HepG2 (cell line): ENCODE measurements around the gene PARN. TPM values are rescaled to one million over a fixed set of nuclear protein-coding genes. Genes with fewer than 3 reads are reported as not detected.

Experiments used
- ATAC-seq: fragments of 200-7000 bp; cut with Tn5 transposase; 3 replicates; pipeline ENCODE4 v1.9.1; 2020; ENCODE audit warnings: mild to moderate bottlenecking, moderate library complexity
- BruUV-seq: library from RNA; stranded (reverse); fragments of 400-500 nt; replicated peaks from 2 replicates; lab custom pipeline; 2021; lab: Mats Ljungman, UMichigan
- CTCF ChIA-PET: fragments of 300-600 bp; formaldehyde crosslinking; extraction: SDS; loops from one replicate; lab custom pipeline; 2021; ENCODE audit warnings: low total read pairs, inconsistent platforms, low intra/inter-chr PET ratio; lab: Yijun Ruan, JAX
- POLR2A ChIA-PET: fragments of 350-600 bp; sonication (Branson Sonifier 250); formaldehyde crosslinking; loops from one replicate; lab custom pipeline; 2020; ENCODE audit warnings: antibody characterized with exemption, inconsistent platforms; lab: Yijun Ruan, JAX
- DNase-seq: peaks from one replicate; pipeline ENCODE4 v3.0.0-alpha.2; 2015; ENCODE audit warnings: low spot score
- FAIRE-seq: peaks from 3 replicates; lab custom pipeline; 2011; peaks lifted over from hg19 to GRCh38; lab: Jason Lieb, UNC
- H2AFZ ChIP-seq: one replicate; pipeline ENCODE4 v1.6.1; 2011; ENCODE audit warnings: low read length, inconsistent platforms
- H3K27ac ChIP-seq: fragments of 300-600 bp; 3 replicates; pipeline ENCODE4 v1.8.0; 2011; ENCODE audit warnings: mixed run types, mild to moderate bottlenecking, mixed read lengths, low read length, inconsistent platforms; ENCODE audit not compliant: insufficient read depth; ENCODE audit errors: extremely low read length
- H3K27me3 ChIP-seq, 2 experiments: fragments of 200-600 bp in 1 of 2; 2 replicates in 1 of 2; 3 replicates in 1 of 2; pipeline versions ENCODE4 v1.6.0 to v1.8.0; 2011; ENCODE audit warnings: low read length in 2 of 2, mild to moderate bottlenecking in 2 of 2, moderate library complexity in 2 of 2, inconsistent platforms in 1 of 2; ENCODE audit not compliant: insufficient read depth in 2 of 2, control insufficient read depth in 1 of 2
- H3K36me3 ChIP-seq, 2 experiments: fragments of 200-600 bp in 1 of 2; replicated peaks in 1 of 2; 2 replicates in 1 of 2; 3 replicates in 1 of 2; pipeline versions ENCODE4 v1.5.1 to v1.8.0; 2011; ENCODE audit warnings: low read length in 2 of 2, inconsistent platforms in 1 of 2; ENCODE audit not compliant: insufficient read depth in 2 of 2, control insufficient read depth in 1 of 2
- H3K4me1 ChIP-seq: 2 replicates; pipeline ENCODE4 v1.5.1; 2012; ENCODE audit warnings: low read length, inconsistent platforms; ENCODE audit not compliant: insufficient read depth
- H3K4me2 ChIP-seq: 2 replicates; pipeline ENCODE4 v1.6.0; 2011; ENCODE audit warnings: low read depth, low read length, inconsistent platforms
- H3K4me3 ChIP-seq, 3 experiments: fragments of 200-600 bp in 1 of 3; sonication (generic), shearing (Covaris generic) in 1 of 3; replicated peaks in 1 of 3; 2 replicates each; pipeline ENCODE4 v1.5.1; 2011 to 2016; ENCODE audit warnings: low read length in 3 of 3, inconsistent platforms in 2 of 3, low read depth in 2 of 3, mild to moderate bottlenecking in 2 of 3, control low read depth in 1 of 3, mixed read lengths in 1 of 3; ENCODE audit not compliant: insufficient read depth in 1 of 3
- H3K79me2 ChIP-seq: one replicate; pipeline ENCODE4 v1.6.1; 2011; ENCODE audit warnings: low read length, inconsistent platforms; ENCODE audit not compliant: insufficient read depth
- H3K9ac ChIP-seq: 2 replicates; pipeline ENCODE4 v1.6.0; 2011; ENCODE audit warnings: mild to moderate bottlenecking, low read depth, low read length, inconsistent platforms; ENCODE audit not compliant: insufficient read depth
- H3K9me3 ChIP-seq: 2 replicates; pipeline ENCODE4 v1.5.1; 2012; ENCODE audit warnings: mild to moderate bottlenecking, low read length
- H4K20me1 ChIP-seq: 2 replicates; pipeline ENCODE4 v1.6.0; 2011; ENCODE audit warnings: inconsistent platforms, mild to moderate bottlenecking, low read length, moderate library complexity; ENCODE audit not compliant: insufficient read depth
- CERS6 ChIP-seq: sonication (generic); formaldehyde crosslinking; IDR thresholded peaks from 2 replicates; pipeline ENCODE4 v1.5.0; 2020; ENCODE audit warnings: missing genetic modification reagents
- DZIP1 ChIP-seq: sonication (generic); formaldehyde crosslinking; IDR thresholded peaks from 2 replicates; pipeline ENCODE4 v1.5.0; 2020; ENCODE audit warnings: mild to moderate bottlenecking, missing genetic modification reagents
- ELF4 ChIP-seq: sonication (generic); formaldehyde crosslinking; IDR thresholded peaks from 2 replicates; pipeline ENCODE4 v1.5.0; 2020; ENCODE audit warnings: missing genetic modification reagents, mild to moderate bottlenecking, moderate library complexity, borderline replicate concordance
- FOSL1 ChIP-seq: sonication (generic); formaldehyde crosslinking; IDR thresholded peaks from 2 replicates; pipeline ENCODE4 v1.9.0; 2021; ENCODE audit warnings: missing genetic modification reagents, borderline replicate concordance
- KAT8 ChIP-seq: IDR thresholded peaks from 2 replicates; pipeline ENCODE4 v1.6.1; 2016; ENCODE audit warnings: missing genetic modification reagents, missing compliant biosample characterization
- SKI ChIP-seq: fragments of 450-650 bp; IDR thresholded peaks from one replicate; pipeline ENCODE4 v1.6.1; 2018; ENCODE audit warnings: mild to moderate bottlenecking; ENCODE audit not compliant: partially characterized antibody
- SP1 ChIP-seq, 2 experiments: fragments of 450-650 bp in 1 of 2; sonication (generic) in 1 of 2; formaldehyde crosslinking in 1 of 2; IDR thresholded peaks; 2 replicates each; pipeline versions ENCODE4 v1.4.0 to v1.6.1; 2016 to 2020; ENCODE audit warnings: missing genetic modification reagents in 1 of 2
- SP5 ChIP-seq: IDR thresholded peaks from 2 replicates; pipeline ENCODE4 v1.6.1; 2016; ENCODE audit warnings: low read depth, borderline replicate concordance
- SRSF4 ChIP-seq: fragments of 200-400 bp; formaldehyde crosslinking; IDR thresholded peaks from one replicate; pipeline ENCODE4 v1.6.1; 2018; ENCODE audit warnings: mild to moderate bottlenecking, low read depth, low read length, moderate library complexity; ENCODE audit not compliant: poor library complexity, severe bottlenecking
- TEAD2 ChIP-seq: sonication (generic); formaldehyde crosslinking; IDR thresholded peaks from 2 replicates; pipeline ENCODE4 v1.9.0; 2021; ENCODE audit warnings: missing genetic modification reagents
- THYN1 ChIP-seq: sonication (generic); formaldehyde crosslinking; IDR thresholded peaks from 2 replicates; pipeline ENCODE4 v1.8.1; 2023; ENCODE audit warnings: low read depth, mild to moderate bottlenecking, moderate library complexity, missing genetic modification reagents, borderline replicate concordance
- ZNF644 ChIP-seq: IDR thresholded peaks from 2 replicates; pipeline ENCODE4 v1.6.1; 2016; ENCODE audit warnings: low read depth
- ZNF790 ChIP-seq: sonication (generic); formaldehyde crosslinking; IDR thresholded peaks from 2 replicates; pipeline ENCODE4 v1.8.0; 2022; ENCODE audit warnings: missing genetic modification reagents, mild to moderate bottlenecking, borderline replicate concordance
- WGBS: methylation state at CpG from one replicate; pipeline ENCODE4 v1.1.6; 2017; ENCODE audit warnings: low lambda C conversion rate; 5-methylcytosine and 5-hydroxymethylcytosine counted together
- in situ Hi-C: cut with HindIII; loops from 2 replicates; pipeline ENCODE4 v1.10.0; 2017; ENCODE audit warnings: low pct_unique_long_range_greater_than_20kb; ENCODE audit not compliant: extremely low pct_ligation_motif_present
- intact Hi-C: fragments of 100-400 bp; cut with micrococcal nuclease; formaldehyde crosslinking; loops from one replicate; pipeline ENCODE4 v1.10.0; 2022; ENCODE audit not compliant: unreplicated experiment
- polyA plus RNA-seq, 8 experiments: library from polyadenylated mRNA; depleted of rRNA in 3 of 8; stranded (reverse) in 7 of 8; unstranded in 1 of 8; fragments of >200 nt; fragmentation: Illumina TruSeq in 4 of 8; extraction: Trizol in 4 of 8; gene quantifications; 2 replicates each; pipeline versions ENCODE4 v1.2.1 to v1.2.3, GENCODE V29; 2011 to 2016; ENCODE audit warnings: low read depth in 4 of 8, missing spikeins in 1 of 8, mixed read lengths in 1 of 8; ENCODE audit not compliant: insufficient read depth in 1 of 8
- total RNA-seq, 5 experiments: library from RNA; depleted of rRNA; stranded (reverse); fragments of >200 nt; fragmentation: Illumina TruSeq; extraction: Trizol; gene quantifications; 2 replicates each; pipeline ENCODE4 v1.2.3, GENCODE V29; 2016; ENCODE audit warnings: low read depth in 1 of 5
- TF ChIP-seq, protein P1 (sequence below): IDR thresholded peaks from 2 replicates; pipeline ENCODE4 v1.6.1; 2012; ENCODE audit warnings: low read length, improper control_type of control experiment
- TF ChIP-seq, protein P2 (sequence below): IDR thresholded peaks from 2 replicates; pipeline ENCODE4 v1.6.1; 2016; ENCODE audit warnings: low read depth, control low read depth

Gene PARN
- total and polyA plus RNA-seq, 2 of the 13 experiments (the other 11 are each of a cell fraction or from before 2014, with no cell fraction given): 13.3 to 47.6 TPM

DNA sequence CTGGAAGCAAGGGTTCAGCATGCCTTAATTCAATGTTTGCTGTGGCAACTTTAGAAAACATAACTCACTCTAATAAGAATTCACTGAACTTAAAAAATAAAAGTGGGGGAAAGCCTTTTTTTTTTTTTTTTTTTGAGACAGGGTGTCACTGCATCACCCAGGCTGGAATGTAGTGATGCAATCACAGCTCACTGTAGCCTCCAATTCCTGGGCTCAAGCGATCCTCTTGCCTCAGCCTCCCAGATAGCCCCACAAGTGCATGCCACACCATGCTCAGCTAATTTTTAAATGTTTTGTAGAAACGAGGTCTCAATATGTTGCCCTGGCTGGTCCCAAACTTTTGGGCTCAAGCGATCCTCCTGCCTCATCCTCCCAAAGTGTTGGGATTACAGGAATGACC lies 243.9 kb downstream of the PARN start:
- Histone ChIP-seq H2AFZ (no peak overlapping the region), H4K20me1 (no peaks in the 10 kb centered on the region), H3K4me3 (no peak overlapping the region), H3K9me3 (no peaks in the 10 kb centered on the region), H3K9ac (no peak overlapping the region), H3K27ac (peak overlapping the region; percentile 50), H3K36me3 (no peaks in the 10 kb centered on the region), H3K79me2 (no peaks in the 10 kb centered on the region), H3K27me3 (no peaks in the 10 kb centered on the region), H3K4me1 (peaks cover 44% of the 10 kb centered on the region), H3K4me2 (no peak overlapping the region)
- no peak for DNase-seq
- 64% methylated on average over 3 of the region's 3 CpGs for WGBS
- in situ Hi-C loops: no loop called here
- ATAC-seq: no peak
- no peak for FAIRE-seq
- BruUV-seq: no TSS peak
- CTCF ChIA-PET: no interaction called here
- POLR2A ChIA-PET: interaction anchor here (0.9 to 1.3 kb wide), 2 partner anchors 12 to 20 kb away, joined by 4 to 5 read pairs; no protein-coding TSS in a partner anchor
- intact Hi-C loops: no loop called here
- no peak for TF ChIP-seq ZNF790 (CRISPR knock-in tag)
- no peak for TF ChIP-seq ELF4 (CRISPR knock-in tag)
- no peak for TF ChIP-seq FOSL1
- TF ChIP-seq THYN1 (CRISPR knock-in tag): no peak
- no peak for TF ChIP-seq TEAD2 (CRISPR knock-in tag)
- no peak for TF ChIP-seq DZIP1
- no peak for TF ChIP-seq SP1 (IDR thresholded peaks at IDR 0.05)
- TF ChIP-seq SP1 (CRISPR knock-in tag; IDR thresholded peaks at IDR 0.05): no peak
- no peak for TF ChIP-seq SRSF4
- TF ChIP-seq, protein P1, sequence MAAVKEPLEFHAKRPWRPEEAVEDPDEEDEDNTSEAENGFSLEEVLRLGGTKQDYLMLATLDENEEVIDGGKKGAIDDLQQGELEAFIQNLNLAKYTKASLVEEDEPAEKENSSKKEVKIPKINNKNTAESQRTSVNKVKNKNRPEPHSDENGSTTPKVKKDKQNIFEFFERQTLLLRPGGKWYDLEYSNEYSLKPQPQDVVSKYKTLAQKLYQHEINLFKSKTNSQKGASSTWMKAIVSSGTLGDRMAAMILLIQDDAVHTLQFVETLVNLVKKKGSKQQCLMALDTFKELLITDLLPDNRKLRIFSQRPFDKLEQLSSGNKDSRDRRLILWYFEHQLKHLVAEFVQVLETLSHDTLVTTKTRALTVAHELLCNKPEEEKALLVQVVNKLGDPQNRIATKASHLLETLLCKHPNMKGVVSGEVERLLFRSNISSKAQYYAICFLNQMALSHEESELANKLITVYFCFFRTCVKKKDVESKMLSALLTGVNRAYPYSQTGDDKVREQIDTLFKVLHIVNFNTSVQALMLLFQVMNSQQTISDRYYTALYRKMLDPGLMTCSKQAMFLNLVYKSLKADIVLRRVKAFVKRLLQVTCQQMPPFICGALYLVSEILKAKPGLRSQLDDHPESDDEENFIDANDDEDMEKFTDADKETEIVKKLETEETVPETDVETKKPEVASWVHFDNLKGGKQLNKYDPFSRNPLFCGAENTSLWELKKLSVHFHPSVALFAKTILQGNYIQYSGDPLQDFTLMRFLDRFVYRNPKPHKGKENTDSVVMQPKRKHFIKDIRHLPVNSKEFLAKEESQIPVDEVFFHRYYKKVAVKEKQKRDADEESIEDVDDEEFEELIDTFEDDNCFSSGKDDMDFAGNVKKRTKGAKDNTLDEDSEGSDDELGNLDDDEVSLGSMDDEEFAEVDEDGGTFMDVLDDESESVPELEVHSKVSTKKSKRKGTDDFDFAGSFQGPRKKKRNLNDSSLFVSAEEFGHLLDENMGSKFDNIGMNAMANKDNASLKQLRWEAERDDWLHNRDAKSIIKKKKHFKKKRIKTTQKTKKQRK: no peak
- TF ChIP-seq SP5 (CRISPR knock-in tag): no peak
- TF ChIP-seq SKI: no peak
- TF ChIP-seq CERS6 (CRISPR knock-in tag): no peak
- TF ChIP-seq ZNF644: no peak
- TF ChIP-seq, protein P2, sequence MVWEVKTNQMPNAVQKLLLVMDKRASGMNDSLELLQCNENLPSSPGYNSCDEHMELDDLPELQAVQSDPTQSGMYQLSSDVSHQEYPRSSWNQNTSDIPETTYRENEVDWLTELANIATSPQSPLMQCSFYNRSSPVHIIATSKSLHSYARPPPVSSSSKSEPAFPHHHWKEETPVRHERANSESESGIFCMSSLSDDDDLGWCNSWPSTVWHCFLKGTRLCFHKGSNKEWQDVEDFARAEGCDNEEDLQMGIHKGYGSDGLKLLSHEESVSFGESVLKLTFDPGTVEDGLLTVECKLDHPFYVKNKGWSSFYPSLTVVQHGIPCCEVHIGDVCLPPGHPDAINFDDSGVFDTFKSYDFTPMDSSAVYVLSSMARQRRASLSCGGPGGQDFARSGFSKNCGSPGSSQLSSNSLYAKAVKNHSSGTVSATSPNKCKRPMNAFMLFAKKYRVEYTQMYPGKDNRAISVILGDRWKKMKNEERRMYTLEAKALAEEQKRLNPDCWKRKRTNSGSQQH (CRISPR knock-in tag): no peak
- TF ChIP-seq KAT8 (CRISPR knock-in tag): no peak
